Measurements from ENCODE around the gene RAB5B.
A peak's percentile ranks its signal among the peaks of the same experiment; 100 is the strongest.

The RAB5B gene

GRCh38 chr12:56020423-56021184, 46.7 kb downstream of the RAB5B start, which contains the start of gene IKZF4:
Gene IKZF4 (plus strand): TSS chr12:56021043. CDS start chr12:56021494, 451 bp downstream.
- DNase-seq, result peak; percentile 92

GRCh38 chr12:56021889-56022497, 48.1 kb downstream of the RAB5B start:
- DNase-seq, result no peak

- DNase-seq, result no peak
These were observed 54.8 kb downstream of the RAB5B start for GRCh38 chr12:56028511-56029165.

DNA sequence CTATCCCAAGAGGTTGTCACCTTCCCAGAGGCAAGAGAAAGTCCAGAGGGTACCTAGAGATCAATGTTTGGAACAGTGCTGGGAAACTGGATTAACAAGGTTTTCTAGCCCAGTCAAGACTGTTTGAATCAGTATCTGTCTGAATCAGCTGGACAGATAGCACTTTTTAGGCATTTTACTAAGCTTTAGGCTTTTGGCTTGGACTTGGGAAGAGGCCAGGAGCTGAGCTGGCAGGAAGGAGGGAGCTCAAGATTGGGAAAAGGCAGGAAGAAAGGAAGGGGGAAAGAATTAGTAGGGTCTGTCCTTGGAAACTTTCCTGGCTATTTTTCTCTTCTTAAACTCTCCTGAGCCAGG, 55.3 kb downstream of the RAB5B start:
- DNase-seq, result no peak

DNA sequence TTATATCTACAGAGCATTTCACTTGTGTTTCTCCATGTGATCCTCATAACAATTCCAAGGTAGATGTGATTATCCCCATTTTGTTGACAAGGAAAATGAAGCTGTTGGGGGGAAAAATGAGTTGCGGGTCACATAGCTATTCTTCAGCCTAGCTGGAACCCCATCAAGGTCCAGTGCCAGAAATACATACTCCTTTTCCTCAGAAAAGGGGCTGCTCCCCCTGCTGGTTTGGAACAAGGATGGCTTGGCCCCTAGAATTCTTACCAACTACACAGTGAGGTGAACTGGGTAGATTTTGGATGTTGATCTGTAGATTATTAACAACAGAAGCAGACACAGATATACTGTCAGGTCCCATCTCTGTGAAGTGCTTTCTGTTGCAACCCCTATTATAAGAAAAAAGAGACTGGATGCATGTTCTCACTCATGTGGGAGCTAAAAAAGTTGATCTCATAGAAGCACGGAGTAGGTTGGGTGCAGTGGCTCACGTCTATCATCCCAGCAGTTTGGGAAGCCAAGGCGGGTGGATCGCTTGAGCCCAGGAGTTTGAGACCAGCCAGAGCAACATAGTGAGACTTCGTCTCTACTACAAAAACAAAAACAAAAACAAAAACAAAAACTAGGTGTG, 55.9 kb downstream of the RAB5B start:
- DNase-seq, result no peak

DNA sequence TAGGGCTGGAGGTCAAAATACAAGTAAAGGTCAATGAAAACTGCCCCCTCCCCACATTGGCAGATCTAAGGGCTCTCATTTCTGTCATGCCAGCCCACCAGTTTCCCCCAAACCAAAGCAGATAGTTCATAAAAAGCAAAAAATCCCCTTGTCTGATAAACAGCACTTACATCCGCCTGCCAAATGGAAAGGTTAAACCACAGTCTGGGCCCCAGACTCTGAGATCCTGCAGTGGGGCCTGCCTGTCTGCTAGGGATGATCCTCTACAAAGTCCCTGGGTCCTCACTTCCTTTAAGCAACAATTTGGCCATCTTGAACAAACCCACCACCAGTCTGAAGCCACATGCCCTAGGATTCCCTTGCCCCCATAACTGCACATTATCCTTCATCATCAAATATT, 58.1 kb downstream of the RAB5B start:
- DNase-seq, result no peak

DNA sequence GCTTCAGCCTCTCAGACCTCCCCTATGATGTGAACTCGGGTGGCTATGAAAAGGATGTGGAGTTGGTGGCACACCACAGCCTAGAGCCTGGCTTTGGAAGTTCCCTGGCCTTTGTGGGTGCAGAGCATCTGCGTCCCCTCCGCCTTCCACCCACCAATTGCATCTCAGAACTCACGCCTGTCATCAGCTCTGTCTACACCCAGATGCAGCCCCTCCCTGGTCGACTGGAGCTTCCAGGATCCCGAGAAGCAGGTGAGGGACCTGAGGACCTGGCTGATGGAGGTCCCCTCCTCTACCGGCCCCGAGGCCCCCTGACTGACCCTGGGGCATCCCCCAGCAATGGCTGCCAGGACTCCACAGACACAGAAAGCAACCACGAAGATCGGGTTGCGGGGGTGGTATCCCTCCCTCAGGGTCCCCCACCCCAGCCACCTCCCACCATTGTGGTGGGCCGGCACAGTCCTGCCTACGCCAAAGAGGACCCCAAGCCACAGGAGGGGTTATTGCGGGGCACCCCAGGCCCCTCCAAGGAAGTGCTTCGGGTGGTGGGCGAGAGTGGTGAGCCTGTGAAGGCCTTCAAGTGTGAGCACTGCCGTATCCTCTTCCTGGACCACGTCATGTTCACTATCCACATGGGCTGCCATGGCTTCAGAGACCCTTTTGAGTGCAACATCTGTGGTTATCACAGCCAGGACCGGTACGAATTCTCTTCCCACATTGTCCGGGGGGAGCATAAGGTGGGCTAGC, 60.9 kb downstream of the RAB5B start:
- no peak for DNase-seq

GRCh38 chr12:56037161-56037560, 63.3 kb downstream of the RAB5B start:
- no peak for DNase-seq

DNA sequence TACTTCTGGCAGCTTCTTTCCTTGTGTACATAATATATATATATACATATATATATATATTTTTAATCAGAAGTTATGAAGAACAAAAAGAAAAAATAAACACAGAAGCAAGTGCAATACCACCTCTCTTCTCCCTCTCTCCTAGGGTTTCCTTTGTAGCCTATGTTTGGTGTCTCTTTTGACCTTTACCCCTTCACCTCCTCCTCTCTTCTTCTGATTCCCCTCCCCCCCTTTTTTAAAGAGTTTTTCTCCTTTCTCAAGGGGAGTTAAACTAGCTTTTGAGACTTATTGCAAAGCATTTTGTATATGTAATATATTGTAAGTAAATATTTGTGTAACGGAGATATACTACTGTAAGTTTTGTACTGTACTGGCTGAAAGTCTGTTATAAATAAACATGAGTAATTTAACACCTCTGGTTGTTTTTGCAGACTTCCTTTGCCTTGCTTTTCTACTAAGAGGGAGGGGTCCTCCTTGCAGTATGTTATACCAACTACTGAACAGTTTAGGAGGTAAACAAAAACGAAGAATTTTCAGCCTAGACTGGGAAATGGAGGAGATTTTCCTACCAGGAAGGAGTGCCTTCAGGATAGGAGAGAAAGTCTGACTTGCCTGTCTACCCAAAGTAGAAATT, 64.3 kb downstream of the RAB5B start:
- no peak for DNase-seq

GRCh38 chr12:56040151-56040550, 66.3 kb downstream of the RAB5B start:
- DNase-seq, result no peak

GRCh38 chr12:56040963-56041551, 67.2 kb downstream of the RAB5B start:
- no peak for DNase-seq

- DNase-seq, result peak; percentile 99
These were observed 67.9 kb downstream of the RAB5B start, which contains the start of gene RPS26 for GRCh38 chr12:56041552-56042429. Gene RPS26 (plus strand): TSS chr12:56041918. CDS start chr12:56042167, 249 bp downstream.

DNA sequence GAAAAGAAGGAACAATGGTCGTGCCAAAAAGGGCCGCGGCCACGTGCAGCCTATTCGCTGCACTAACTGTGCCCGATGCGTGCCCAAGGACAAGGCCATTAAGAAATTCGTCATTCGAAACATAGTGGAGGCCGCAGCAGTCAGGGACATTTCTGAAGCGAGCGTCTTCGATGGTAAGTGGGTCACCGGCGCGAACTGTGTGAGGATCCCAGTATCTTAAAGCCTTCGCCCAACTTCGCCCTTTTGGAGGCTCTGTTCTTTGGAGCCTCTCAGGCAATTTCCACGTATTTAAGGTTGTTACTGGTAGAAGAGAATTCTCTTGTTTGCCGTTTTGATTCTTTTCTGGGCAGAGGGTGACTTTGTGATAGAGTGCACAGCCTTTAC, 68.5 kb downstream of the RAB5B start:
- DNase-seq, result peak; percentile 25

- DNase-seq, result no peak
These were observed 69.0 kb downstream of the RAB5B start for GRCh38 chr12:56042843-56043242.
